Psoas muscle (tissue), 8 donors: ENCODE measurements around the gene BRI3. TPM values are rescaled to one million over a fixed set of nuclear protein-coding genes. Genes with fewer than 3 reads are reported as not detected.

ENCODE experiments used
- ATAC-seq, 4 donors: fragments of 200-7000 bp; cut with Tn5 transposase; one replicate each; pipeline ENCODE4 v1.9.1; 2020; ENCODE audit warnings: moderate library complexity in 3 of 4, mild to moderate bottlenecking in 2 of 4
- DNase-seq, 2 donors: peaks; one replicate each; pipeline ENCODE4 v3.0.0-alpha.2; 2020
- H3K27ac ChIP-seq: fragments of 200-600 bp; one replicate; pipeline ENCODE4 v1.8.0; 2022
- H3K27me3 ChIP-seq, 3 donors: fragments of 200-600 bp in 1 of 3; one replicate each; pipeline versions ENCODE4 v1.6.1 to v1.8.0; 2013 to 2022; ENCODE audit warnings: low read length in 2 of 3, mild to moderate bottlenecking in 2 of 3, moderate library complexity in 1 of 3; ENCODE audit not compliant: insufficient read depth in 3 of 3
- H3K36me3 ChIP-seq, 2 donors: fragments of 200-600 bp in 1 of 2; one replicate each; pipeline versions ENCODE4 v1.6.1 to v1.8.0; 2013 to 2022; ENCODE audit warnings: low read depth in 1 of 2, mild to moderate bottlenecking in 1 of 2, moderate library complexity in 1 of 2; ENCODE audit not compliant: insufficient read depth in 1 of 2
- H3K4me1 ChIP-seq: fragments of 200-600 bp; one replicate; pipeline ENCODE4 v1.8.0; 2022
- H3K4me3 ChIP-seq: fragments of 200-600 bp; one replicate; pipeline ENCODE4 v1.8.0; 2022; ENCODE audit warnings: mild to moderate bottlenecking
- H3K9me3 ChIP-seq: fragments of 200-600 bp; one replicate; pipeline ENCODE4 v1.8.0; 2022
- WGBS, 3 donors: extraction: QIAGEN DNeasy Blood & Tissue Kit; methylation state at CpG; one replicate each; pipeline versions ENCODE4 v1.1.6 to v1.1.7; 2013; 5-methylcytosine and 5-hydroxymethylcytosine counted together
- intact Hi-C, 2 donors: fragments of 100-400 bp; cut with DNase I; formaldehyde crosslinking; loops; one replicate each; pipeline versions ENCODE4 v1.11.0 to v1.14.2; 2022
- polyA plus RNA-seq, 3 donors: library from polyadenylated mRNA; stranded (reverse); fragments of 200-250 nt; gene quantifications; one replicate each; pipeline ENCODE4 v1.2.3, GENCODE V29; 2013
- total RNA-seq, 4 donors: library from RNA; stranded (reverse); fragmentation: NEBNext Ultra II Directional in 2 of 4; extraction: Animal tissue kit (Norgen Biotek cat#: 25700) in 2 of 4; gene quantifications; one replicate each; pipeline versions ENCODE4 v1.2.1 to v1.2.4, GENCODE V29; 2021 to 2023
- TF ChIP-seq, protein P1 (sequence below): fragments of 200-600 bp; IDR thresholded peaks from one replicate; pipeline ENCODE4 v1.8.0; 2022; ENCODE audit warnings: antibody characterized with exemption
- donor health status: healthy with polysubstance abuse.
- donor health status: DM: no; HTN: no; CAD: no; lungs with moderate emphysema.
- donor health status: Bipolar disorder and iron deficiency.
- donor health status: healthy.
- donor health status: DM: yes; HTN: yes; CAD: no.
- donor health status: DM: no; HTN: no; CAD: no.
- donor health status: DM: no; HTN: no; CAD: no.
- donor health status: DM: yes; HTN: yes; CAD: no.

The BRI3 gene
- total and polyA plus RNA-seq, 7 donors: 231 to 529 (median 435) TPM

DNA sequence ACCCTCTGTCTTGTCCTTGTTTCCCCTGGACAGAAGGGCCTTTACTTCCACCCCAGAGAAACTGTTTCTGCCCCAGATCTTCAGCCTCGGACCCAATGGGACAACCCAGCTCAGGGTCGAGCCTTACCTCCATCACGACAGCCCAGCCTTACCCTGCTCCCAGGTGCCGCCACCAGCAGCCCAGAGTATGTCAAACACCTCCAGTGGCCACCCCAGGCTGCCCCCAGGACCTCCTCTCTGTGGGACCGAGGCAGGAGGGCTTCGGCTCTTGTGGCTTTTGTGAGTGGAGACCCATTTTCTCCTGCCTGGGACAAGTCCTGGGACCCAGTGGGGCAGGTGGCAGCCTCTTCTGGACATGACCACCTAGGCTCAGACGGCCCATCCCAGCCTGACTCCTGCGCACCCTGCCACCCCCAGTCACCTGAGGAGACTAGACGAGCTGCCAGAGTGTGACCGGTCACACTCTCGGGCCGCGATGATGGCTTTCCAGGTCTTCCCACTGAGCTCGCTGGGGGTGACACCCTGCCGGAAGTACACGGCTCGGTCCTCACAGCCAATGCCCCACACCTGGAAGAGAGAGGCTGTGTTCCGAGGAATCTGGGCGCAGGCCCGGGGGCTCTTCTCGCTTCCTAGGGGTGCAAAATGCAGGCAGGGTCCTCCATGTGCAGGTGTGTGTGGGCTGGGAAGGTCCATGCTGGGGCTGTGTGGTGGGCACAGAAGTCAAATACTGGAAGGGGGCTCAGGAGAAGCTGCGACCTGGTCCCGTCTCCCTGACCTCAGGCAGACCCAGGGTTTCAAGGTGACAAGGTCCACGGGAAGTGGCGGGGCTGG, 44.9 kb upstream of the BRI3 start:
- Histone ChIP-seq H3K27me3 (no peaks in the 10 kb centered on the region), H3K4me1 (no peaks in the 10 kb centered on the region), H3K9me3 (no peaks in the 10 kb centered on the region), H3K27ac (no peak overlapping the region), H3K36me3 (peaks cover 0 to 75% of the 10 kb centered on the region in 2 donors), H3K4me3 (no peak overlapping the region)
- DNase-seq (peak in 1 of 2 donors; percentile 46), ATAC-seq (peak in 1 of 4 donors; percentile 17)
- intact Hi-C loops: no loop called here
- TF ChIP-seq, protein P1, sequence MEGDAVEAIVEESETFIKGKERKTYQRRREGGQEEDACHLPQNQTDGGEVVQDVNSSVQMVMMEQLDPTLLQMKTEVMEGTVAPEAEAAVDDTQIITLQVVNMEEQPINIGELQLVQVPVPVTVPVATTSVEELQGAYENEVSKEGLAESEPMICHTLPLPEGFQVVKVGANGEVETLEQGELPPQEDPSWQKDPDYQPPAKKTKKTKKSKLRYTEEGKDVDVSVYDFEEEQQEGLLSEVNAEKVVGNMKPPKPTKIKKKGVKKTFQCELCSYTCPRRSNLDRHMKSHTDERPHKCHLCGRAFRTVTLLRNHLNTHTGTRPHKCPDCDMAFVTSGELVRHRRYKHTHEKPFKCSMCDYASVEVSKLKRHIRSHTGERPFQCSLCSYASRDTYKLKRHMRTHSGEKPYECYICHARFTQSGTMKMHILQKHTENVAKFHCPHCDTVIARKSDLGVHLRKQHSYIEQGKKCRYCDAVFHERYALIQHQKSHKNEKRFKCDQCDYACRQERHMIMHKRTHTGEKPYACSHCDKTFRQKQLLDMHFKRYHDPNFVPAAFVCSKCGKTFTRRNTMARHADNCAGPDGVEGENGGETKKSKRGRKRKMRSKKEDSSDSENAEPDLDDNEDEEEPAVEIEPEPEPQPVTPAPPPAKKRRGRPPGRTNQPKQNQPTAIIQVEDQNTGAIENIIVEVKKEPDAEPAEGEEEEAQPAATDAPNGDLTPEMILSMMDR: no peak
- WGBS, 3 donors: 92 to 95% (median 95%) methylated on average over 24 to 25 of the region's 25 CpGs

- peaks cover 0 to 67% of the 10 kb centered on the region in 2 donors for H3K36me3 ChIP-seq
- intact Hi-C loops: no loop called here
Observed at GRCh38 chr7:98238076-98238475, 43.4 kb upstream of the BRI3 start.

GRCh38 chr7:98238976-98239375, 42.5 kb upstream of the BRI3 start:
- Histone ChIP-seq H3K4me1 (no peaks in the 10 kb centered on the region), H3K36me3 (peaks cover 0 to 69% of the 10 kb centered on the region in 2 donors), H3K27me3 (no peaks in the 10 kb centered on the region), H3K27ac (no peak overlapping the region), H3K4me3 (no peak overlapping the region), H3K9me3 (no peaks in the 10 kb centered on the region)
- WGBS, 3 donors: 93 to 96% (median 93%) methylated on average over 9 of the region's 9 CpGs
- TF ChIP-seq, protein P1: no peak
- intact Hi-C loops: no loop called here
- ATAC-seq (no peak), DNase-seq (peak in 1 of 2 donors; percentile 36)

More at GRCh38 chr7:98238076-98238475, 43.4 kb upstream of the BRI3 start:
- Histone ChIP-seq H3K4me3 (no peak overlapping the region), H3K27ac (no peak overlapping the region), H3K4me1 (no peaks in the 10 kb centered on the region), H3K27me3 (no peaks in the 10 kb centered on the region), H3K9me3 (no peaks in the 10 kb centered on the region)
- 93 to 98% (median 97%) methylated on average over 4 of the region's 4 CpGs for WGBS, 3 donors
- DNase-seq (peak in 1 of 2 donors; percentile 5), ATAC-seq (no peak)
- TF ChIP-seq, protein P1: no peak

DNA sequence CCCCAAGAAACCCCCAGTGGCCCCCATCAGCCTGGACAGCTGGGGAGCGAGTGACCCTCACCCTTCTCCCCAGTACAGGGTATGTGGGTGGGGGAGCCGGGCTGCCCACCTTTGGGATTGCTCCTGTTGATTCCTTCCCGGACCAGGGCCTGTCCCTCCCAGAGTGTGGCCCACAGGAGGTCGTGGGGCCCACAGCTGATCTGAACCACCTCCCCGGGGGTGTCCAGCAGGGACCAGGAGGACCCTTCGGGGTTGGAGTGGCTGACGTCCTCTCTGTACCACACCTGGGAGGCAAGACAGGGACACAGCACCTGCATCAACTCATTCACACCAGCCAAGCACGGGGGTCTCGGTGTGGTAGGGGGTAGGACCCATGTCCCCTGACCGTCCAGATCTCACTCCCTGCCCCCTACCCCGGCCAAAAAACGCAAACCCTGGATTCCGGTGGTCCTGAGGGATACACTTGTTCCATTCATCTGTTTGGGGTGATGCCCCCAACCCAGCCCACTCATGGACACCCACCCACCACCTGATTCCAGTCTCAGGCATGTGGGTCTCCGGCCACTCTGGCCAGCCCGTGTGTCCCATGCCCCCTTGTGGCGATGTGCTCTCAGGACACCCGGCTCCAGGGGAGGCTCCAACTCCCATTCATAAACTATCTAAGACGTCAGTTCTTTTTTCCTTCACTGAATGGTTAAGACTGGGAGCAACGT, 40.4 kb upstream of the BRI3 start:
- Histone ChIP-seq H3K27me3 (no peaks in the 10 kb centered on the region), H3K27ac (no peak overlapping the region), H3K4me1 (no peaks in the 10 kb centered on the region), H3K4me3 (no peak overlapping the region), H3K9me3 (no peaks in the 10 kb centered on the region), H3K36me3 (peaks cover 0 to 74% of the 10 kb centered on the region in 2 donors)
- TF ChIP-seq, protein P1: peak; percentile 67
- peak; percentile 63 to 83 (median 69) for ATAC-seq
- peak in 1 of 2 donors; percentile 73 for DNase-seq
- WGBS, 3 donors: 71 to 73% (median 73%) methylated on average over 19 of the region's 19 CpGs
- intact Hi-C loops: loop anchor here (5.0 to 10.0 kb wide), 3 partner anchors 134 to 216 kb away; partner anchors contain the start of gene LMTK2 (in 1 of the 2)
